ENCODE data around the gene PRAMEF1.
"Not testable (repeated sequence)": the region's sequence is repeated elsewhere in the genome, so short reads cannot be mapped to it uniquely, and the experiment has no call there.

Gene PRAMEF1

GRCh38 chr1:12769031-12769430 lies 22.2 kb upstream of the PRAMEF1 start:
- Mint-ChIP-seq H3K9me3 (no peaks in the 10 kb centered on the region), H3K4me3 (no peak overlapping the region)

DNA sequence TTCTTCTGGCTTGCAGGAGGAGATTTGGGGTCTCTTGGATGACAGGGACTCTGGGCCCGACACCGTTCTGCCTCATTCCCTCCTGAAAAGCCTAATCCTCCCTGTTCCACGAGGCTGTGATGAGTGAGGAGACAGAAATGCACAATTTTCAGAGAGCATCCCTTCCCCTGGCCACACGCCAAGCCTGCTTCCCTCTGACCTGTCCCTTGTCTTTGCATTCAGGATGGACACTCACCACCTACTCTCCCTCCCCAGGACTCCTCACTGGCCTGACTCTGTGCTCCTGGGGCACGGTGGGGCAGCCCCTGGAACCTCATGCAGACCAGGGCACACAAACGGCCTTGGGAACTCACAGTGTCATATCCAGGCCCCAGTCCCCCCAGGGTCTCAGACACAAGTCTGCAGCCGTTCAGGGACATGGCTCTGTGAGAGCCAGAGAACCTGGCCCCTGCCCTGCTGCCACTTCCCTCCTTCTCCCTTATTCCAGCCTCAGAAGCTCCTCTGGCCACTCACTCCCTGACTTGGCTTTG lies 21.2 kb upstream of the PRAMEF1 start:
- H3K4me1 Mint-ChIP-seq = no peaks in the 10 kb centered on the region
- CTCF ChIA-PET = no interaction called here
- no peak overlapping the region for H3K27ac Mint-ChIP-seq
- no peaks in the 10 kb centered on the region for H3K9me3 Mint-ChIP-seq
- no peaks in the 10 kb centered on the region for H3K36me3 Mint-ChIP-seq
- H3K4me3 Mint-ChIP-seq = no peak overlapping the region
- peaks cover 31% of the 10 kb centered on the region for H3K27me3 Mint-ChIP-seq
- no peak for DNase-seq

More at GRCh38 chr1:12769031-12769430, 22.2 kb upstream of the PRAMEF1 start:
- DNase-seq = no peak
- H3K4me1 Mint-ChIP-seq = no peaks in the 10 kb centered on the region
- CTCF ChIA-PET = no interaction called here
- H3K36me3 Mint-ChIP-seq = no peaks in the 10 kb centered on the region
- H3K27ac Mint-ChIP-seq = no peak overlapping the region
- peaks cover 27% of the 10 kb centered on the region for H3K27me3 Mint-ChIP-seq

GRCh38 chr1:12770620-12771019 lies 20.6 kb upstream of the PRAMEF1 start:
- DNase-seq = no peak
- Mint-ChIP-seq H3K4me3 (no peak overlapping the region), H3K36me3 (no peaks in the 10 kb centered on the region), H3K4me1 (no peaks in the 10 kb centered on the region), H3K9me3 (no peaks in the 10 kb centered on the region), H3K27me3 (peaks cover 36% of the 10 kb centered on the region), H3K27ac (no peak overlapping the region)
- CTCF ChIA-PET = no interaction called here

GRCh38 chr1:12771186-12771585 lies 20.0 kb upstream of the PRAMEF1 start:
- CTCF ChIA-PET = no interaction called here
- H3K9me3 Mint-ChIP-seq = no peaks in the 10 kb centered on the region
- no peaks in the 10 kb centered on the region for H3K4me1 Mint-ChIP-seq
- peaks cover 36% of the 10 kb centered on the region for H3K27me3 Mint-ChIP-seq
- no peak for DNase-seq
- no peak overlapping the region for H3K27ac Mint-ChIP-seq
- no peaks in the 10 kb centered on the region for H3K36me3 Mint-ChIP-seq
- no peak overlapping the region for H3K4me3 Mint-ChIP-seq

DNA sequence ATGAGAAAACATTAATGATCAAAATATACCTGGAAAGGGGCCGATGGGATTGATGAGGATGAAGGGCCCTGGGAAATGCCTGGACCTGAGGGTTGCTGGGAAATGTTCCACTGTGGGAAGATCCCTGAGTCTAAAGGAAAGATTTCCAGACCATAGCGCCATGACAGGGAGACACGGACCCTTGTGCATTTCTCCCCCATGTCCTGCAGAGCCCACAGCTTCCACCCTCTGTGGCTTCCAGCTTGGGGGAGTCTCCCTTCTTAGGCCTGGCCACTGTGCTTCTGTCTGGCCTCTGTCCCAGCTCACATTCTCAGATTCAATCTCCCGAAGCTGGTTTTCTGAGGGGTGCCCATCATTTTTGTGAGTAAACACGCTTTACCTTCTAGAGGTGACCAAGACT lies 18.7 kb upstream of the PRAMEF1 start:
- H3K36me3 Mint-ChIP-seq = no peaks in the 10 kb centered on the region
- peaks cover 42% of the 10 kb centered on the region for H3K27me3 Mint-ChIP-seq
- CTCF ChIA-PET = no interaction called here
- no peaks in the 10 kb centered on the region for H3K4me1 Mint-ChIP-seq
- no peak overlapping the region for H3K27ac Mint-ChIP-seq
- H3K4me3 Mint-ChIP-seq = no peak overlapping the region
- no peak for DNase-seq
- no peaks in the 10 kb centered on the region for H3K9me3 Mint-ChIP-seq

DNA sequence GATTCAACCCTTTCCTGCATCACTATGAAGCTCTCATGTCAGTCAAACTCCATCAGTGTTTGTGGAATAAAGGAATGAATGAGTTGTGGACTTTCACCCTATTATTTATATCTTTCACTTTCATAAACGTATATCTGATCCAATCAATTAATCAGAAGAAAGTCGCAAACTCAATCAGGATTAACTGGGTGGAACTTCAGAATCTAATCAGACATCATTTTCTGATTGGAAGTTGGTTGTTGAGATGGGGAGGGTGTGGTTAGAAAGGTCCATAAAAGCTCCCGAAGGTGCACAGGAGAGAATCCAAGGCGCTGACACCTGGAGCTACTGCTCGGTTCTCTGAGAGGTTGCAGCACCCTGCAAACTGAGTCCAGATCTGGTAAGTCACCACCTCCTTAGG lies 17.8 kb upstream of the PRAMEF1 start, which contains the start of gene PRAMEF12:
PRAMEF12 (plus strand) TSS at position 301 of the 400 bp plus-strand sequence. CDS start 1,130 bp downstream, outside the sequence.
- Mint-ChIP-seq H3K4me3 (no peak within 1 kb of the TSS), H3K4me1 (no peaks in the 10 kb centered on the region), H3K27ac (no peak within 1 kb of the TSS), H3K36me3 (no peaks in the 10 kb centered on the region), H3K27me3 (peaks cover 40% of the 10 kb centered on the region), H3K9me3 (no peaks in the 10 kb centered on the region)
- CTCF ChIA-PET = no interaction called here
- DNase-seq = no peak

- CTCF ChIA-PET = no interaction called here
- no peaks in the 10 kb centered on the region for H3K36me3 Mint-ChIP-seq
- H3K4me1 Mint-ChIP-seq = no peaks in the 10 kb centered on the region
- no peak overlapping the region for H3K27ac Mint-ChIP-seq
- H3K9me3 Mint-ChIP-seq = no peaks in the 10 kb centered on the region
- no peak overlapping the region for H3K4me3 Mint-ChIP-seq
- DNase-seq = no peak
- H3K27me3 Mint-ChIP-seq = peaks cover 28% of the 10 kb centered on the region
Measured at GRCh38 chr1:12774801-12775345, 16.3 kb upstream of the PRAMEF1 start.

GRCh38 chr1:12775443-12775842 lies 15.8 kb upstream of the PRAMEF1 start:
- Mint-ChIP-seq H3K36me3 (no peaks in the 10 kb centered on the region), H3K27me3 (peaks cover 23% of the 10 kb centered on the region), H3K9me3 (no peaks in the 10 kb centered on the region), H3K4me1 (no peaks in the 10 kb centered on the region), H3K27ac (no peak overlapping the region), H3K4me3 (no peak overlapping the region)
- CTCF ChIA-PET = no interaction called here
- DNase-seq = no peak

GRCh38 chr1:12776801-12777557 lies 14.2 kb upstream of the PRAMEF1 start:
- H3K9me3 Mint-ChIP-seq = no peaks in the 10 kb centered on the region
- no peaks in the 10 kb centered on the region for H3K4me1 Mint-ChIP-seq
- CTCF ChIA-PET = no interaction called here
- DNase-seq = no peak
- no peaks in the 10 kb centered on the region for H3K36me3 Mint-ChIP-seq
- H3K4me3 Mint-ChIP-seq = no peak overlapping the region
- H3K27me3 Mint-ChIP-seq = peaks cover 16% of the 10 kb centered on the region
- H3K27ac Mint-ChIP-seq = no peak overlapping the region

DNA sequence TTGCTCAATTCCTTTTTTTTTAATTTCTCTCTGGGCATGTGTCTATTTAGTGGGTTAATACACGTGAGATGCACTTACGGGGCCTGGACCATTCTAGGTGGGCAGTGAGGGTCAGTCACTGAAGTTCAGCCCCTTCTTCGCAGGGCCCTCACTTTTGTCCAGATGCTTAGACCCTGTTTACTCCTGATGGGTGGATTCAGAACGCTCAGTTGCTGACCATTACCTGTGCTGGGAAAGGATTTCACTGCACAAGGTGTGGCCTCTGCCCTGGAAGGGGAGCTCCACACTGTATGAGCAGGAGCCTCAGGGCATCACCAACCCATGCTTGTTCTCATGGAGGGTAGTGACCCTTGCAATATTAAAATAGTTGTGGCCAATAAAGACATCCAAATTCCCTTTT lies 13.1 kb upstream of the PRAMEF1 start:
- Mint-ChIP-seq H3K9me3 (no peaks in the 10 kb centered on the region), H3K4me3 (no peak overlapping the region), H3K27me3 (peaks cover 16% of the 10 kb centered on the region), H3K4me1 (no peaks in the 10 kb centered on the region), H3K36me3 (no peaks in the 10 kb centered on the region), H3K27ac (no peak overlapping the region)
- CTCF ChIA-PET = no interaction called here
- DNase-seq = no peak

- Mint-ChIP-seq H3K27ac (no peak overlapping the region), H3K27me3 (peaks cover 16% of the 10 kb centered on the region), H3K4me1 (no peaks in the 10 kb centered on the region), H3K9me3 (peaks cover 5% of the 10 kb centered on the region), H3K4me3 (no peak overlapping the region), H3K36me3 (no peaks in the 10 kb centered on the region)
- no peak for DNase-seq
- CTCF ChIA-PET = no interaction called here
Measured at GRCh38 chr1:12778907-12779306, 12.3 kb upstream of the PRAMEF1 start.

DNA sequence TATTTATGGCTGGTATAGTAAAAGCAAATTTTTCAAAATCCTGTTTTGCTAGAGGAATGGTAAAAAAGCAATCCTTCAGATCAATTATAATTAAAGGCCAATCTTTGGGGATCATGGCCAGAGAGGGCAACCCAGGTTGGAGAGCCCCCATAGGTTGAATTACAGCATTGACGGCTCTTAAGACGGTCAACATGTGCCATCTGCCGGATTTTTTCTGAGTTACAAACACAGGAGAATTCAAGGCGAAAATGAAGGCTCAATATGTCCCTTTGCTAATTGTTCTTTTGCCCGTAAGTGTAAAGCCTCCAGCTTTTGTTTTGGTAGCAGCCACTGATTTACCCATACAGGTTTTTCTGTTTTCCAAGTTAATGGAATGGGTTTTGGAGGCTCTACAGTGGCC lies 9.7 kb upstream of the PRAMEF1 start:
- H3K36me3 Mint-ChIP-seq, DNase-seq, CTCF ChIA-PET, H3K4me1 Mint-ChIP-seq, H3K27me3 Mint-ChIP-seq, H3K27ac Mint-ChIP-seq, H3K4me3 Mint-ChIP-seq: not testable (repeated sequence)
- peaks cover 23% of the 10 kb centered on the region for H3K9me3 Mint-ChIP-seq

DNA sequence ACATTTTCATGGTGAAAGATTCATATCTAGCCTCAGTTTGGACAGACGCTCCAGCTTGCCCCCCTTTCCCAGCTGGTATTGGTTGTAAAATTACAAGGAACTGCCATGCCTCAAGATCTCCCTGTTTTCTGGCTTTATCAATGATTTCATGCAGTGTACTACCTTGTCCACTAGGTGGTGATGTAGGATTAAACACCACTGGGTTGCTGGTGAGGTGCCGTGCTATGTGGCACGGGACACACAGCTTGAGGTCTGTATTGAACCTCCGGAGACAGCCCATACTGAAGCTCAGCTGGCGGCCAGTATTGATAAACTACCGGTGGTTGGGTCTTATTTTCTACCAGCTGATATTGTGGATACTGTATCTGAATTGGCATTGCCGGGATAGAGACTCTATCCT lies 7.4 kb upstream of the PRAMEF1 start:
- H3K36me3 Mint-ChIP-seq, H3K27ac Mint-ChIP-seq, DNase-seq, H3K27me3 Mint-ChIP-seq, H3K4me3 Mint-ChIP-seq, CTCF ChIA-PET, H3K4me1 Mint-ChIP-seq: not testable (repeated sequence)
- H3K9me3 Mint-ChIP-seq = peaks cover 26% of the 10 kb centered on the region

DNA sequence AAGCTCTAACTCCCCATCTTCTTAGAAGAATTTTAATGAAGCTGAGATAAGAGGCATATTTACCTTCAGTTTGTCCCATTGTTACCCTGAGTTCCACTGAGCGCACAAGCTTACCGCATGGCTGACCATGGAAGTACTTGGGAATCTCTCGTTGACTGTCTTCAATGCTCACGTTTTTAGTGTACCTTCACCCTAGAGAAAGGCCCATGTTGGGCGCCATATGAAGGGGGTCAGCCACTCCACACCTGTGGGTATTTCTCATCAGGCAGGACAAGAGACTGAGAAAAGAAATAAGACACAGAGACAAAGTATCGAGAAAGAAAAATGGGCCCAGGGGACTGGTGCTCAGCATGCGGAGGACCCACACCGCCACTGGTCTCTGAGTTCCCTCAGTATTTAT lies 6.5 kb upstream of the PRAMEF1 start:
- H3K9me3 Mint-ChIP-seq = peaks cover 26% of the 10 kb centered on the region

DNA sequence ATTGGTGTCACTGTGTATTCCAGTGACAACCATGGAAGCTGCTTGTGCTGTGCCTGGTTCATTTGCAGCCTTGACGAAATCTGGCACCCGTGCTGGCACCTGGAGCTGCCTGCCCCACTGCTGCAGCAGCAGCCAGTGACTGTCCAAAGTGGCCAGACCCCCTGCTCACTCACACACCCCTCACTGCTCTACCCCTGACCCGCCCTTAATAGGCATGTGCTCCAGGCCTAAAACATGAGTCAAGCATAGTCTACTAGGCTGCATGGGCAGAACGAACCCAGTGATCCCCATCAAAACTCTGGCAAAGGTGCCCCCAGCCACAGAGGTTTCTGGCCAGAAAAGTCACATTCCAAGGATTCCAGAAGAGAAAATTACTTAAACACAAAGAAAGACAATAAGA lies 7.7 kb downstream of the PRAMEF1 start:
- no peak overlapping the region for H3K4me3 Mint-ChIP-seq
- H3K27me3 Mint-ChIP-seq = peaks cover 15% of the 10 kb centered on the region
- H3K36me3 Mint-ChIP-seq = no peaks in the 10 kb centered on the region
- H3K27ac Mint-ChIP-seq = no peak overlapping the region
- CTCF ChIA-PET = no interaction called here
- no peaks in the 10 kb centered on the region for H3K9me3 Mint-ChIP-seq
- no peak for DNase-seq
- H3K4me1 Mint-ChIP-seq = no peaks in the 10 kb centered on the region

More for the DNA sequence above, 6.5 kb upstream of the PRAMEF1 start:
- H3K4me1 Mint-ChIP-seq, CTCF ChIA-PET, H3K27ac Mint-ChIP-seq, H3K36me3 Mint-ChIP-seq, DNase-seq, H3K27me3 Mint-ChIP-seq, H3K4me3 Mint-ChIP-seq: not testable (repeated sequence)
